PC-3 (cell line): ENCODE measurements around the gene PTPRN2. TPM values are rescaled to one million over a fixed set of nuclear protein-coding genes. Genes with fewer than 3 reads are reported as not detected.

Experiments
- ATAC-seq: fragments of 200-7000 bp; cut with Tn5 transposase; 2 replicates; pipeline ENCODE4 v1.9.1; 2020; ENCODE audit warnings: mild to moderate bottlenecking, moderate library complexity
- BruUV-seq: library from RNA; stranded (reverse); fragments of 400-500 nt; replicated peaks from 2 replicates; lab custom pipeline; 2021; lab: Mats Ljungman, UMichigan
- CTCF ChIA-PET: fragments of 300-600 bp; sonication (Branson Sonifier 250); formaldehyde crosslinking; loops from one replicate; lab custom pipeline; 2022; ENCODE audit warnings: antibody characterized with exemption; lab: Charles Lee
- POLR2A ChIA-PET: fragments of 300-600 bp; sonication (Branson Sonifier 250); formaldehyde crosslinking; loops from one replicate; lab custom pipeline; 2022; ENCODE audit warnings: antibody characterized with exemption; ENCODE audit not compliant: unreplicated experiment; lab: Charles Lee
- DNase-seq: peaks from one replicate; pipeline ENCODE4 v3.0.0-alpha.2; 2015
- H2AFZ ChIP-seq: fragments of 300-600 bp; sonication (generic); 2 replicates; pipeline ENCODE4 v1.6.0; 2016; ENCODE audit warnings: antibody characterized with exemption, low read length
- H3F3A ChIP-seq: fragments of 300-600 bp; sonication (generic); one replicate; pipeline ENCODE4 v1.6.0; 2017; ENCODE audit warnings: antibody characterized with exemption, low read length, control low read depth, mild to moderate bottlenecking; ENCODE audit not compliant: unreplicated experiment
- H3K27ac ChIP-seq: fragments of 300-600 bp; sonication (generic); 2 replicates; pipeline ENCODE4 v1.5.1; 2016; ENCODE audit warnings: mild to moderate bottlenecking, low read length
- H3K27me3 ChIP-seq: fragments of 300-600 bp; sonication (generic); 2 replicates; pipeline ENCODE4 v1.6.1; 2016; ENCODE audit warnings: low read length, mixed read lengths
- H3K36me3 ChIP-seq: fragments of 300-600 bp; sonication (generic); 2 replicates; pipeline ENCODE4 v1.6.1; 2016; ENCODE audit warnings: low read depth, mixed run types, low read length, mixed read lengths
- H3K4me1 ChIP-seq: fragments of 300-600 bp; sonication (generic); 2 replicates; pipeline ENCODE4 v1.5.1; 2016; ENCODE audit warnings: low read length; ENCODE audit not compliant: insufficient read depth
- H3K4me2 ChIP-seq: fragments of 300-600 bp; sonication (generic); 2 replicates; pipeline ENCODE4 v1.6.0; 2016; ENCODE audit warnings: low read length
- H3K4me3 ChIP-seq: fragments of 300-600 bp; sonication (generic); 2 replicates; pipeline ENCODE4 v1.5.1; 2016; ENCODE audit warnings: mild to moderate bottlenecking, low read length, mixed read lengths
- H3K79me2 ChIP-seq: fragments of 300-600 bp; sonication (generic); 2 replicates; pipeline ENCODE4 v1.6.1; 2017; ENCODE audit warnings: low read length, mixed read lengths
- H3K9ac ChIP-seq: fragments of 300-600 bp; sonication (generic); 2 replicates; pipeline ENCODE4 v1.6.0; 2016; ENCODE audit warnings: mild to moderate bottlenecking, low read length
- H3K9me2 ChIP-seq: fragments of 300-600 bp; sonication (generic); replicated peaks from 2 replicates; pipeline ENCODE4 v1.6.1; 2016; ENCODE audit warnings: mixed run types, low read length, mixed read lengths
- H3K9me3 ChIP-seq: fragments of 300-600 bp; sonication (generic); 2 replicates; pipeline ENCODE4 v1.6.1; 2016; ENCODE audit warnings: low read length, mixed read lengths
- H4K20me1 ChIP-seq: fragments of 300-600 bp; sonication (generic); 2 replicates; pipeline ENCODE4 v1.6.1; 2016; ENCODE audit warnings: low read length, mixed read lengths
- CTCF ChIP-seq: fragments of 300-600 bp; sonication (generic); conservative IDR thresholded peaks from 2 replicates; pipeline ENCODE4 v1.5.1; 2017; ENCODE audit warnings: antibody characterized with exemption, low read depth, mild to moderate bottlenecking, low read length
- EZH2 ChIP-seq: fragments of 300-600 bp; sonication (generic); IDR thresholded peaks from one replicate; pipeline ENCODE4 v1.6.1; 2017; ENCODE audit warnings: antibody characterized with exemption, mild to moderate bottlenecking, low read length; ENCODE audit not compliant: unreplicated experiment
- EZH2phosphoT487 ChIP-seq: fragments of 300-600 bp; sonication (generic); IDR thresholded peaks from 2 replicates; pipeline ENCODE4 v1.6.1; 2018; ENCODE audit warnings: mild to moderate bottlenecking, antibody characterized with exemption, low read length, borderline replicate concordance
- intact Hi-C: fragments of 100-400 bp; cut with micrococcal nuclease; formaldehyde crosslinking; loops from 2 replicates; pipeline ENCODE4 v1.9.0; 2023
- total RNA-seq: library from RNA; depleted of rRNA; stranded (reverse); fragments of >200 nt; gene quantifications from 2 replicates; pipeline ENCODE4 v1.2.3, GENCODE V29; 2014

PTPRN2 gene
- total RNA-seq, 1 experiment from 2014 or later, result 3.2 TPM

GRCh38 chr7:158252837-158253669 lies 334.6 kb downstream of the PTPRN2 start:
- Histone ChIP-seq H3K79me2 (no peaks in the 10 kb centered on the region), H3K9me3 (no peaks in the 10 kb centered on the region), H4K20me1 (no peaks in the 10 kb centered on the region), H3K9ac (no peak overlapping the region), H3K9me2 (no peaks in the 10 kb centered on the region), H3K4me2 (no peak overlapping the region), H2AFZ (no peak overlapping the region), H3K36me3 (no peaks in the 10 kb centered on the region), H3F3A (no peaks in the 10 kb centered on the region), H3K27ac (no peak overlapping the region), H3K27me3 (peaks cover 13% of the 10 kb centered on the region), H3K4me3 (no peak overlapping the region), H3K4me1 (no peaks in the 10 kb centered on the region)
- BruUV-seq, result no TSS peak
- TF ChIP-seq CTCF, result no peak
- no peak for TF ChIP-seq EZH2
- no peak for TF ChIP-seq EZH2phosphoT487
- ATAC-seq (no peak), DNase-seq (no peak)
- intact Hi-C loops, result no loop called here
- ChIA-PET POLR2A (no interaction called here), CTCF (no interaction called here)

- DNase-seq, result no peak
- no peaks in the 10 kb centered on the region for H3K4me1 ChIP-seq
- no TSS peak for BruUV-seq
- no peaks in the 10 kb centered on the region for H4K20me1 ChIP-seq
- no peak for TF ChIP-seq EZH2
- no peak for TF ChIP-seq CTCF
- no peak for TF ChIP-seq EZH2phosphoT487
- no peaks in the 10 kb centered on the region for H3K79me2 ChIP-seq
- no peak for ATAC-seq
- no peak overlapping the region for H3K9ac ChIP-seq
- no peaks in the 10 kb centered on the region for H3K9me3 ChIP-seq
- H3K4me3 ChIP-seq, result no peak overlapping the region
- peaks cover 13% of the 10 kb centered on the region for H3K27me3 ChIP-seq
- H3K4me2 ChIP-seq, result no peak overlapping the region
- no peaks in the 10 kb centered on the region for H3K36me3 ChIP-seq
- H2AFZ ChIP-seq, result no peak overlapping the region
- no peak overlapping the region for H3K27ac ChIP-seq
- no peaks in the 10 kb centered on the region for H3F3A ChIP-seq
- CTCF ChIA-PET, result no interaction called here
- intact Hi-C loops, result no loop called here
- no peaks in the 10 kb centered on the region for H3K9me2 ChIP-seq
- POLR2A ChIA-PET, result no interaction called here
Measured at GRCh38 chr7:158252081-158252836, 335.4 kb downstream of the PTPRN2 start.
